ENCODE results near the gene PLB1.

GRCh38 chr2:28538652-28539051 is 42.8 kb downstream of the PLB1 start:
- TF ChIP-seq CTCF (IDR thresholded peaks at IDR 0.05; ENCODE audit: low read length) = no peak
- no peak for TF ChIP-seq EZH2 (IDR thresholded peaks at IDR 0.05; ENCODE audit: borderline replicate concordance, low read length)

Data from OCI-LY1 (cell line).